ENCODE measurements around the gene MMP17. TPM values are rescaled to one million over a fixed set of nuclear protein-coding genes. Genes with fewer than 3 reads are reported as not detected.

The MMP17 gene
- total and polyA plus RNA-seq, 2 of the 4 experiments (the other 2 are of a cell fraction) = 1.4 to 11.8 TPM

DNA sequence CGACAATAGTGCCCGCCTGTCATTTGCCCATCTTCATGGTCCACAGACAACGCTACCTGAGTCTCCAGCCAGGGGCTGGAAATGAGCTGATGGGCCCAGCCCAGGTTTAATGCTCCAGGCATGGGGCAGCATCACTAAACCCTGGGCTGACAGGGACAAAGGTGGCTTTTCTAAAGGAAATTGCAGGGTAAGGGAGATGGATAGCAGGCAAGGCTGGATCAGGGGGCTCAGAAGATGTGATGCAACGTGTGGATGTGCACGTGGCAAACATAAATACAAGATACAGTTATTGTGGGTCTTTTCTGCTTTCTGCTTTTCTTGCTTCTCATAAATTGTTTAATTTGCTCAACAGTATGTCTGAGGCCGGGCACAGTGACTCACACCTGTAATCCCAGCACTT, 3.7 kb upstream of the MMP17 start:
- WGBS, 2 experiments (ENCODE audit: extremely low coverage in 2 of 2, insufficient read length in 1 of 2) = 94% methylated on average over 3 of the region's 6 CpGs; no CpG with 5 or more reads in 1 of the 2 experiments
- dilution Hi-C loops (cut with HindIII; ENCODE audit: low sequenced_read_pairs, unreplicated experiment) = no loop called here
- H3K9ac ChIP-seq (ENCODE audit: low read depth, low read length) = no peak overlapping the region

More for the DNA sequence above, 3.7 kb upstream of the MMP17 start:
- Histone ChIP-seq H2BK5ac (ENCODE audit: low read depth, low read length, poor library complexity, severe bottlenecking) (no peak overlapping the region), H2BK15ac (ENCODE audit: low read depth, low read length) (no peak overlapping the region), H3K56ac (ENCODE audit: extremely low read depth, insufficient read depth, low read length) (no peak overlapping the region), H3K4me2 (ENCODE audit: low read depth, low read length) (no peak overlapping the region), H3K14ac (replicated peaks; ENCODE audit: low read depth, low read length) (no peak overlapping the region), H3K4ac (ENCODE audit: low read depth, low read length) (no peak overlapping the region), H3K79me1 (ENCODE audit: low read depth in 1 of 2, low read length in 2 of 2) (no peaks in the 10 kb centered on the region), H3K27me3 (ENCODE audit: control insufficient read depth, insufficient read depth, low read length) (no peaks in the 10 kb centered on the region; the same call in 1 of the 2 replicates), H2AK5ac (ENCODE audit: low read depth, low read length) (no peak overlapping the region), H3K18ac (ENCODE audit: low read depth, low read length) (no peak overlapping the region), H3K9me3 (ENCODE audit: control insufficient read depth, insufficient read depth, low read length) (no peaks in the 10 kb centered on the region), H3K23ac (ENCODE audit: low read depth, low read length) (no peak overlapping the region), H4K8ac (ENCODE audit: low read depth in 2 of 2, low read length in 2 of 2) (no peak overlapping the region), H3K4me3 (ENCODE audit: insufficient read depth, low read depth, low read length) (no peak overlapping the region), H4K20me1 (ENCODE audit: insufficient read depth, low read length) (no peaks in the 10 kb centered on the region), H2BK120ac (ENCODE audit: low read depth, low read length) (no peak overlapping the region), H4K5ac (ENCODE audit: low read depth, low read length) (no peak overlapping the region), H3K27ac (ENCODE audit: insufficient read depth, low read length) (no peak overlapping the region), H2AFZ (replicated peaks; ENCODE audit: low read length, poor library complexity) (no peak overlapping the region), H3K36me3 (ENCODE audit: control insufficient read depth, insufficient read depth, low read length) (no peaks in the 10 kb centered on the region), H4K91ac (ENCODE audit: insufficient read depth, low read depth, low read length) (no peak overlapping the region), H2AK9ac (replicated peaks; ENCODE audit: low read depth, low read length, poor library complexity) (no peak overlapping the region), H3K4me1 (ENCODE audit: control insufficient read depth, insufficient read depth, low read length) (peaks cover 2% of the 10 kb centered on the region; the same call in 1 of the 2 replicates), H3K9me1 (ENCODE audit: insufficient read depth, low read length) (no peaks in the 10 kb centered on the region), H2BK20ac (ENCODE audit: low read depth, low read length) (no peak overlapping the region)
- ChIA-PET POLR2A (ENCODE audit: unreplicated experiment) (no interaction called here), CTCF (no interaction called here)
- in situ Hi-C loops (cut with MboI; ENCODE audit: low sequenced_read_pairs) = no loop called here
- TF ChIP-seq MAFK (IDR thresholded peaks at IDR 0.05; ENCODE audit: low read depth, low read length) = no peak
- no peak for TF ChIP-seq CTCF (conservative IDR thresholded peaks at IDR 0.05; ENCODE audit: low read depth, low read length)
- no peak for TF ChIP-seq RAD21 (IDR thresholded peaks at IDR 0.05; ENCODE audit: low read length)
- TF ChIP-seq NFE2L2 (IDR thresholded peaks at IDR 0.05; ENCODE audit: low read depth, low read length) = no peak
- TF ChIP-seq CHD1 (IDR thresholded peaks at IDR 0.05; ENCODE audit: low read depth, low read length) = no peak
- TF ChIP-seq MAZ (IDR thresholded peaks at IDR 0.05; ENCODE audit: borderline replicate concordance, low read depth, low read length) = no peak
- TF ChIP-seq, protein P1, sequence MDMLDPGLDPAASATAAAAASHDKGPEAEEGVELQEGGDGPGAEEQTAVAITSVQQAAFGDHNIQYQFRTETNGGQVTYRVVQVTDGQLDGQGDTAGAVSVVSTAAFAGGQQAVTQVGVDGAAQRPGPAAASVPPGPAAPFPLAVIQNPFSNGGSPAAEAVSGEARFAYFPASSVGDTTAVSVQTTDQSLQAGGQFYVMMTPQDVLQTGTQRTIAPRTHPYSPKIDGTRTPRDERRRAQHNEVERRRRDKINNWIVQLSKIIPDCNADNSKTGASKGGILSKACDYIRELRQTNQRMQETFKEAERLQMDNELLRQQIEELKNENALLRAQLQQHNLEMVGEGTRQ (IDR thresholded peaks at IDR 0.05; ENCODE audit: low read depth, low read length) = no peak
- TF ChIP-seq CEBPB (IDR thresholded peaks at IDR 0.05; ENCODE audit: low read depth, low read length) = no peak
- no peak for TF ChIP-seq SMC3 (IDR thresholded peaks at IDR 0.05; ENCODE audit: low read depth, low read length)
- no peak for TF ChIP-seq FOS (IDR thresholded peaks at IDR 0.05; ENCODE audit: low read depth, low read length)
- no peak for TF ChIP-seq MXI1 (IDR thresholded peaks at IDR 0.05; ENCODE audit: borderline replicate concordance, low read depth, low read length)
- no peak for TF ChIP-seq RCOR1 (IDR thresholded peaks at IDR 0.05; ENCODE audit: insufficient replicate concordance, low read length)
- no peak for TF ChIP-seq RFX5 (IDR thresholded peaks at IDR 0.05; ENCODE audit: low read depth, low read length)
- TF ChIP-seq POLR2A (IDR thresholded peaks at IDR 0.05; ENCODE audit: low read depth, low read length) = no peak
- TF ChIP-seq, protein P2, sequence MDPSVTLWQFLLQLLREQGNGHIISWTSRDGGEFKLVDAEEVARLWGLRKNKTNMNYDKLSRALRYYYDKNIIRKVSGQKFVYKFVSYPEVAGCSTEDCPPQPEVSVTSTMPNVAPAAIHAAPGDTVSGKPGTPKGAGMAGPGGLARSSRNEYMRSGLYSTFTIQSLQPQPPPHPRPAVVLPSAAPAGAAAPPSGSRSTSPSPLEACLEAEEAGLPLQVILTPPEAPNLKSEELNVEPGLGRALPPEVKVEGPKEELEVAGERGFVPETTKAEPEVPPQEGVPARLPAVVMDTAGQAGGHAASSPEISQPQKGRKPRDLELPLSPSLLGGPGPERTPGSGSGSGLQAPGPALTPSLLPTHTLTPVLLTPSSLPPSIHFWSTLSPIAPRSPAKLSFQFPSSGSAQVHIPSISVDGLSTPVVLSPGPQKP (IDR thresholded peaks at IDR 0.05; ENCODE audit: borderline replicate concordance, low read depth, low read length) = no peak
- TF ChIP-seq BHLHE40 (IDR thresholded peaks at IDR 0.05; ENCODE audit: low read depth, low read length) = no peak
- BruUV-seq (replicated peaks) = no TSS peak
- intact Hi-C loops (cut with micrococcal nuclease) = no loop called here
- no peak for ATAC-seq (ENCODE audit: low read depth)
- DNase-seq = no peak
